ENCODE measurements around the gene RAP1A.

GRCh38 chr1:111730706-111731105 lies 111.1 kb downstream of the RAP1A start:
- TF ChIP-seq EZH2 (IDR thresholded peaks at IDR 0.05; ENCODE audit: insufficient read depth, poor library complexity, severe bottlenecking) (no peak), EZH2phosphoT487 (IDR thresholded peaks at IDR 0.05; ENCODE audit: insufficient read depth, low read depth) (no peak)

Measured in GM23248 (cell line).